Measurements from ENCODE around the gene FOXP1. TPM values are rescaled to one million over a fixed set of nuclear protein-coding genes. Genes with fewer than 3 reads are reported as not detected.

Gene FOXP1
- total RNA-seq, 1 experiment from 2014 or later, result 75.3 TPM

GRCh38 chr3:71543371-71544016 lies 40.0 kb downstream of the FOXP1 start:
- no peaks in the 10 kb centered on the region for H3K79me2 ChIP-seq (ENCODE audit: insufficient read depth, low read length)
- H3K9me3 ChIP-seq (ENCODE audit: control insufficient read depth, low read depth, low read length), result no peaks in the 10 kb centered on the region
- no peak overlapping the region for H2BK20ac ChIP-seq (ENCODE audit: low read depth, low read length, poor library complexity, severe bottlenecking)
- no peak for TF ChIP-seq CTCF (conservative IDR thresholded peaks at IDR 0.05)
- H3K23ac ChIP-seq (ENCODE audit: insufficient read length, low read depth, low read length), result no peak overlapping the region
- no peaks in the 10 kb centered on the region for H3K27me3 Mint-ChIP-seq (ENCODE audit: low read depth)
- no peaks in the 10 kb centered on the region for H3K23me2 ChIP-seq (ENCODE audit: insufficient read length, low read depth, low read length, poor library complexity, severe bottlenecking)
- no peak for DNase-seq
- H3K79me1 ChIP-seq (ENCODE audit: insufficient read depth, low read depth, low read length, poor library complexity, severe bottlenecking), result no peaks in the 10 kb centered on the region
- H2BK15ac ChIP-seq (ENCODE audit: low read depth, low read length), result no peak overlapping the region
- H3K4me2 ChIP-seq (ENCODE audit: insufficient read depth, insufficient read length, low read length), result no peak overlapping the region
- no peak overlapping the region for H3K18ac ChIP-seq (ENCODE audit: insufficient read length, low read depth, low read length)
- no peaks in the 10 kb centered on the region for H3K27me3 ChIP-seq (ENCODE audit: insufficient read depth, low read length)
- H2BK5ac ChIP-seq (ENCODE audit: insufficient read length, low read length), result no peak overlapping the region
- H3K27ac Mint-ChIP-seq, result peak overlapping the region in 1 of 3 experiments; percentile 65; a peak in 1 of 7 replicates
- no peak overlapping the region for H2AFZ ChIP-seq (ENCODE audit: low read length)
- no peak overlapping the region for H2BK12ac ChIP-seq (ENCODE audit: insufficient read length, low read depth, low read length)
- no peak overlapping the region for H3K9ac ChIP-seq (ENCODE audit: extremely low read depth, insufficient read length, low read length)
- no peak overlapping the region; the same call in 1 of the 2 replicates for H3K14ac ChIP-seq (ENCODE audit: insufficient read depth, low read length)
- no peak overlapping the region for H3K4ac ChIP-seq (ENCODE audit: low read depth, low read length)
- H3T11ph ChIP-seq (ENCODE audit: low read length), result no peak overlapping the region
- H3K4me1 ChIP-seq (ENCODE audit: insufficient read depth, low read length), result peaks cover 11% of the 10 kb centered on the region
- no peaks in the 10 kb centered on the region for H3K9me3 Mint-ChIP-seq
- no peak overlapping the region for H3K56ac ChIP-seq (ENCODE audit: insufficient read length, low read depth, low read length)
- H4K8ac ChIP-seq (replicated peaks; ENCODE audit: insufficient read length, low read depth, low read length), result no peak overlapping the region
- H2BK120ac ChIP-seq (ENCODE audit: low read depth, low read length, poor library complexity, severe bottlenecking), result no peak overlapping the region
- no peak overlapping the region for H4K5ac ChIP-seq (ENCODE audit: insufficient read length, low read depth, low read length)
- no peak overlapping the region for H4K91ac ChIP-seq (ENCODE audit: insufficient read length, low read depth, low read length)
- no peak overlapping the region for H2AK5ac ChIP-seq (ENCODE audit: insufficient read length, low read length)
- no peak overlapping the region for H3K27ac ChIP-seq (ENCODE audit: insufficient read length, low read depth, low read length)
- H3K4me1 Mint-ChIP-seq, result peaks cover 16 to 18% of the 10 kb centered on the region in 2 experiments
- WGBS (ENCODE audit: extremely low coverage, insufficient read length, low lambda C conversion rate), result no CpG with 5 or more reads among the region's 3 CpGs
- no peak overlapping the region for H3K4me3 Mint-ChIP-seq
- no peaks in the 10 kb centered on the region; a peak in 1 of 7 replicates for H3K36me3 Mint-ChIP-seq (ENCODE audit: insufficient read depth in 1 of 3, low read depth in 3 of 3)
- no peaks in the 10 kb centered on the region for H4K20me1 ChIP-seq (ENCODE audit: control insufficient read depth, insufficient read depth, insufficient read length)

Data from H9 (cell line).